ENCODE data around the gene EXOC2.

Gene EXOC2

GRCh38 chr6:692858-693722 lies at the start of gene EXOC2:
Gene EXOC2 (minus strand): TSS chr6:693139. CDS start chr6:637818, 55,321 bp downstream.
- Histone ChIP-seq H3K4me1 (ENCODE audit: control insufficient read depth in 2 of 2, insufficient read depth in 2 of 2, low read length in 2 of 2) (peaks cover 10 to 14% of the 10 kb centered on the region in 2 donors), H3K9me3 (ENCODE audit: control insufficient read depth in 2 of 2, low read length in 2 of 2) (no peaks in the 10 kb centered on the region), H3K4me3 (ENCODE audit: low read length in 2 of 2) (peak within 1 kb of the TSS; percentile 71 to 91), H3K27ac (ENCODE audit: low read depth in 2 of 2, low read length in 2 of 2) (peak within 1 kb of the TSS; percentile 76 to 87), H3K27me3 (ENCODE audit: control insufficient read depth in 2 of 2, insufficient read depth in 2 of 2, low read length in 2 of 2) (no peaks in the 10 kb centered on the region), H3K36me3 (ENCODE audit: control insufficient read depth in 2 of 2, insufficient read depth in 2 of 2, low read length in 2 of 2) (no peaks in the 10 kb centered on the region), H3K9ac (ENCODE audit: low read depth in 1 of 2, low read length in 2 of 2) (peak within 1 kb of the TSS; percentile 73 to 93)

GRCh38 chr6:741410-742339 lies 48.7 kb upstream of the EXOC2 start:
- Histone ChIP-seq H3K4me1 (ENCODE audit: control insufficient read depth in 2 of 2, insufficient read depth in 2 of 2, low read length in 2 of 2) (no peaks in the 10 kb centered on the region), H3K9ac (ENCODE audit: low read depth in 1 of 2, low read length in 2 of 2) (no peak overlapping the region), H3K27ac (ENCODE audit: low read depth in 2 of 2, low read length in 2 of 2) (no peak overlapping the region), H3K36me3 (ENCODE audit: control insufficient read depth in 2 of 2, insufficient read depth in 2 of 2, low read length in 2 of 2) (no peaks in the 10 kb centered on the region), H3K27me3 (ENCODE audit: control insufficient read depth in 2 of 2, insufficient read depth in 2 of 2, low read length in 2 of 2) (peaks cover 2 to 4% of the 10 kb centered on the region in 2 donors), H3K4me3 (ENCODE audit: low read length in 2 of 2) (no peak overlapping the region), H3K9me3 (ENCODE audit: control insufficient read depth in 2 of 2, low read length in 2 of 2) (no peaks in the 10 kb centered on the region)

- H3K27ac ChIP-seq (ENCODE audit: low read depth in 2 of 2, low read length in 2 of 2): no peak overlapping the region
- no peak overlapping the region for H3K4me3 ChIP-seq (ENCODE audit: low read length in 2 of 2)
- H3K9me3 ChIP-seq (ENCODE audit: control insufficient read depth in 2 of 2, low read length in 2 of 2): no peaks in the 10 kb centered on the region
- H3K36me3 ChIP-seq (ENCODE audit: control insufficient read depth in 2 of 2, insufficient read depth in 2 of 2, low read length in 2 of 2): no peaks in the 10 kb centered on the region
- H3K27me3 ChIP-seq (ENCODE audit: control insufficient read depth in 2 of 2, insufficient read depth in 2 of 2, low read length in 2 of 2): peaks cover 2% of the 10 kb centered on the region in 2 donors
- no peaks in the 10 kb centered on the region for H3K4me1 ChIP-seq (ENCODE audit: control insufficient read depth in 2 of 2, insufficient read depth in 2 of 2, low read length in 2 of 2)
- no peak overlapping the region for H3K9ac ChIP-seq (ENCODE audit: low read depth in 1 of 2, low read length in 2 of 2)
These were observed 43.9 kb upstream of the EXOC2 start for GRCh38 chr6:736657-737446.

- Histone ChIP-seq H3K27me3 (ENCODE audit: control insufficient read depth in 2 of 2, insufficient read depth in 2 of 2, low read length in 2 of 2) (peaks cover 4 to 8% of the 10 kb centered on the region in 2 donors), H3K9me3 (ENCODE audit: control insufficient read depth in 2 of 2, low read length in 2 of 2) (no peaks in the 10 kb centered on the region), H3K9ac (ENCODE audit: low read depth in 1 of 2, low read length in 2 of 2) (no peak overlapping the region), H3K4me1 (ENCODE audit: control insufficient read depth in 2 of 2, insufficient read depth in 2 of 2, low read length in 2 of 2) (no peaks in the 10 kb centered on the region), H3K27ac (ENCODE audit: low read depth in 2 of 2, low read length in 2 of 2) (no peak overlapping the region), H3K36me3 (ENCODE audit: control insufficient read depth in 2 of 2, insufficient read depth in 2 of 2, low read length in 2 of 2) (no peaks in the 10 kb centered on the region), H3K4me3 (ENCODE audit: low read length in 2 of 2) (no peak overlapping the region)
These were observed 40.7 kb upstream of the EXOC2 start for GRCh38 chr6:733431-734219.

GRCh38 chr6:731924-732323 lies 39.0 kb upstream of the EXOC2 start:
- H3K36me3 ChIP-seq (ENCODE audit: control insufficient read depth in 2 of 2, insufficient read depth in 2 of 2, low read length in 2 of 2): no peaks in the 10 kb centered on the region
- H3K27me3 ChIP-seq (ENCODE audit: control insufficient read depth in 2 of 2, insufficient read depth in 2 of 2, low read length in 2 of 2): peaks cover 4 to 11% of the 10 kb centered on the region in 2 donors
- no peaks in the 10 kb centered on the region for H3K9me3 ChIP-seq (ENCODE audit: control insufficient read depth in 2 of 2, low read length in 2 of 2)
- H3K9ac ChIP-seq (ENCODE audit: low read depth in 1 of 2, low read length in 2 of 2): no peak overlapping the region
- H3K4me1 ChIP-seq (ENCODE audit: control insufficient read depth in 2 of 2, insufficient read depth in 2 of 2, low read length in 2 of 2): no peaks in the 10 kb centered on the region
- no peak overlapping the region for H3K4me3 ChIP-seq (ENCODE audit: low read length in 2 of 2)
- H3K27ac ChIP-seq (ENCODE audit: low read depth in 2 of 2, low read length in 2 of 2): no peak overlapping the region

GRCh38 chr6:729606-730320 lies 36.8 kb upstream of the EXOC2 start:
- H3K36me3 ChIP-seq (ENCODE audit: control insufficient read depth in 2 of 2, insufficient read depth in 2 of 2, low read length in 2 of 2): no peaks in the 10 kb centered on the region
- H3K27me3 ChIP-seq (ENCODE audit: control insufficient read depth in 2 of 2, insufficient read depth in 2 of 2, low read length in 2 of 2): peaks cover 4 to 11% of the 10 kb centered on the region in 2 donors
- H3K4me1 ChIP-seq (ENCODE audit: control insufficient read depth in 2 of 2, insufficient read depth in 2 of 2, low read length in 2 of 2): no peaks in the 10 kb centered on the region
- no peak overlapping the region for H3K27ac ChIP-seq (ENCODE audit: low read depth in 2 of 2, low read length in 2 of 2)
- H3K9me3 ChIP-seq (ENCODE audit: control insufficient read depth in 2 of 2, low read length in 2 of 2): no peaks in the 10 kb centered on the region
- no peak overlapping the region for H3K4me3 ChIP-seq (ENCODE audit: low read length in 2 of 2)
- no peak overlapping the region for H3K9ac ChIP-seq (ENCODE audit: low read depth in 1 of 2, low read length in 2 of 2)

- Histone ChIP-seq H3K4me3 (ENCODE audit: low read length in 2 of 2) (no peak overlapping the region), H3K4me1 (ENCODE audit: control insufficient read depth in 2 of 2, insufficient read depth in 2 of 2, low read length in 2 of 2) (no peaks in the 10 kb centered on the region), H3K27ac (ENCODE audit: low read depth in 2 of 2, low read length in 2 of 2) (no peak overlapping the region), H3K9ac (ENCODE audit: low read depth in 1 of 2, low read length in 2 of 2) (no peak overlapping the region), H3K36me3 (ENCODE audit: control insufficient read depth in 2 of 2, insufficient read depth in 2 of 2, low read length in 2 of 2) (no peaks in the 10 kb centered on the region), H3K27me3 (ENCODE audit: control insufficient read depth in 2 of 2, insufficient read depth in 2 of 2, low read length in 2 of 2) (peaks cover 11 to 15% of the 10 kb centered on the region in 2 donors), H3K9me3 (ENCODE audit: control insufficient read depth in 2 of 2, low read length in 2 of 2) (no peaks in the 10 kb centered on the region)
These were observed 34.9 kb upstream of the EXOC2 start for GRCh38 chr6:727856-728255.

- peaks cover 8 to 11% of the 10 kb centered on the region in 2 donors for H3K27me3 ChIP-seq (ENCODE audit: control insufficient read depth in 2 of 2, insufficient read depth in 2 of 2, low read length in 2 of 2)
- H3K9ac ChIP-seq (ENCODE audit: low read depth in 1 of 2, low read length in 2 of 2): no peak overlapping the region
- no peak overlapping the region for H3K27ac ChIP-seq (ENCODE audit: low read depth in 2 of 2, low read length in 2 of 2)
- H3K4me3 ChIP-seq (ENCODE audit: low read length in 2 of 2): no peak overlapping the region
- no peaks in the 10 kb centered on the region for H3K9me3 ChIP-seq (ENCODE audit: control insufficient read depth in 2 of 2, low read length in 2 of 2)
- no peaks in the 10 kb centered on the region for H3K4me1 ChIP-seq (ENCODE audit: control insufficient read depth in 2 of 2, insufficient read depth in 2 of 2, low read length in 2 of 2)
- H3K36me3 ChIP-seq (ENCODE audit: control insufficient read depth in 2 of 2, insufficient read depth in 2 of 2, low read length in 2 of 2): no peaks in the 10 kb centered on the region
These were observed 30.6 kb upstream of the EXOC2 start for GRCh38 chr6:723540-723939.

- no peaks in the 10 kb centered on the region for H3K4me1 ChIP-seq (ENCODE audit: control insufficient read depth in 2 of 2, insufficient read depth in 2 of 2, low read length in 2 of 2)
- no peaks in the 10 kb centered on the region for H3K36me3 ChIP-seq (ENCODE audit: control insufficient read depth in 2 of 2, insufficient read depth in 2 of 2, low read length in 2 of 2)
- no peak overlapping the region for H3K27ac ChIP-seq (ENCODE audit: low read depth in 2 of 2, low read length in 2 of 2)
- peaks cover 4 to 9% of the 10 kb centered on the region in 2 donors for H3K27me3 ChIP-seq (ENCODE audit: control insufficient read depth in 2 of 2, insufficient read depth in 2 of 2, low read length in 2 of 2)
- H3K9ac ChIP-seq (ENCODE audit: low read depth in 1 of 2, low read length in 2 of 2): no peak overlapping the region
- no peaks in the 10 kb centered on the region for H3K9me3 ChIP-seq (ENCODE audit: control insufficient read depth in 2 of 2, low read length in 2 of 2)
- no peak overlapping the region for H3K4me3 ChIP-seq (ENCODE audit: low read length in 2 of 2)
These were observed 29.7 kb upstream of the EXOC2 start for GRCh38 chr6:722608-723007.
